IMR-90 (cell line): ENCODE measurements around the gene ATP12A. TPM values are rescaled to one million over a fixed set of nuclear protein-coding genes. Genes with fewer than 3 reads are reported as not detected.

ENCODE experiments used
- ATAC-seq: fragments of 200-7000 bp; cut with Tn5 transposase; 2 replicates; pipeline ENCODE4 v1.9.1; 2020; ENCODE audit warnings: low read depth, mild to moderate bottlenecking, moderate library complexity
- BruUV-seq: library from RNA; stranded (reverse); fragments of 400-500 nt; replicated peaks from 2 replicates; lab custom pipeline; 2021; lab: Mats Ljungman, UMichigan
- CTCF ChIA-PET: fragments of 300-600 bp; formaldehyde crosslinking; extraction: SDS; loops from one replicate; lab custom pipeline; 2021; ENCODE audit warnings: antibody characterized with exemption; lab: Yijun Ruan, JAX
- POLR2A ChIA-PET: fragments of 300-600 bp; sonication (Branson Sonifier 250); formaldehyde crosslinking; loops from one replicate; lab custom pipeline; 2022; ENCODE audit warnings: antibody characterized with exemption; ENCODE audit not compliant: unreplicated experiment; lab: Charles Lee
- DNase-seq: peaks from one replicate; pipeline ENCODE4 v3.0.0; 2013
- H2AFZ ChIP-seq: replicated peaks from 2 replicates; pipeline ENCODE3; 2013; ENCODE audit warnings: low read length, mild to moderate bottlenecking; ENCODE audit not compliant: poor library complexity
- H2AK5ac ChIP-seq: 2 replicates; pipeline ENCODE4 v1.6.1; 2013; ENCODE audit warnings: low read depth, low read length, inconsistent platforms
- H2AK9ac ChIP-seq: replicated peaks from 2 replicates; pipeline ENCODE3; 2013; ENCODE audit warnings: mild to moderate bottlenecking, low read depth, low read length, moderate library complexity; ENCODE audit not compliant: poor library complexity
- H2BK120ac ChIP-seq: 2 replicates; pipeline ENCODE4 v1.6.1; 2013; ENCODE audit warnings: low read depth, low read length, inconsistent platforms
- H2BK15ac ChIP-seq: 3 replicates; pipeline ENCODE4 v1.6.1; 2013; ENCODE audit warnings: low read depth, low read length, inconsistent platforms
- H2BK20ac ChIP-seq: 2 replicates; pipeline ENCODE4 v1.6.1; 2013; ENCODE audit warnings: low read depth, mild to moderate bottlenecking, inconsistent platforms, low read length, moderate library complexity
- H2BK5ac ChIP-seq: 2 replicates; pipeline ENCODE4 v1.6.1; 2013; ENCODE audit warnings: mild to moderate bottlenecking, low read depth, low read length, inconsistent platforms; ENCODE audit not compliant: poor library complexity, severe bottlenecking
- H3K14ac ChIP-seq: replicated peaks from 2 replicates; pipeline ENCODE4 v1.6.1; 2013; ENCODE audit warnings: low read depth, low read length, inconsistent platforms
- H3K18ac ChIP-seq: 2 replicates; pipeline ENCODE4 v1.6.1; 2013; ENCODE audit warnings: low read depth, low read length, control low read depth
- H3K23ac ChIP-seq: 2 replicates; pipeline ENCODE4 v1.6.1; 2013; ENCODE audit warnings: low read depth, low read length, inconsistent platforms
- H3K27ac ChIP-seq: 2 replicates; pipeline ENCODE4 v1.5.1; 2013; ENCODE audit warnings: mild to moderate bottlenecking, control low read depth, low read length; ENCODE audit not compliant: insufficient read depth
- H3K27me3 ChIP-seq: 2 replicates; pipeline ENCODE4 v1.6.1; 2013; ENCODE audit warnings: low read length; ENCODE audit not compliant: control insufficient read depth, insufficient read depth
- H3K36me3 ChIP-seq: 2 replicates; pipeline ENCODE4 v1.6.1; 2013; ENCODE audit warnings: low read length, mixed read lengths; ENCODE audit not compliant: control insufficient read depth, insufficient read depth
- H3K4ac ChIP-seq: 2 replicates; pipeline ENCODE4 v1.6.1; 2013; ENCODE audit warnings: low read depth, low read length, inconsistent platforms
- H3K4me1 ChIP-seq: 2 replicates; pipeline ENCODE4 v1.6.1; 2013; ENCODE audit warnings: low read length, mixed read lengths; ENCODE audit not compliant: control insufficient read depth, insufficient read depth
- H3K4me2 ChIP-seq: 2 replicates; pipeline ENCODE4 v1.6.1; 2013; ENCODE audit warnings: low read depth, mild to moderate bottlenecking, control low read depth, low read length, moderate library complexity
- H3K4me3 ChIP-seq: 2 replicates; pipeline ENCODE4 v1.5.1; 2013; ENCODE audit warnings: low read depth, mild to moderate bottlenecking, control low read depth, low read length, moderate library complexity; ENCODE audit not compliant: insufficient read depth
- H3K56ac ChIP-seq: 2 replicates; pipeline ENCODE4 v1.6.1; 2013; ENCODE audit warnings: low read length, inconsistent platforms; ENCODE audit not compliant: insufficient read depth; ENCODE audit errors: extremely low read depth
- H3K79me1 ChIP-seq, 2 experiments: 2 replicates each; pipeline ENCODE4 v1.6.1; 2013; ENCODE audit warnings: low read length in 2 of 2, inconsistent platforms in 1 of 2, low read depth in 1 of 2
- H3K9ac ChIP-seq: 2 replicates; pipeline ENCODE4 v1.6.1; 2013; ENCODE audit warnings: low read depth, low read length, control low read depth
- H3K9me1 ChIP-seq: 2 replicates; pipeline ENCODE4 v1.6.1; 2013; ENCODE audit warnings: low read length, inconsistent platforms; ENCODE audit not compliant: insufficient read depth
- H3K9me3 ChIP-seq: 2 replicates; pipeline ENCODE4 v1.6.1; 2013; ENCODE audit warnings: low read length; ENCODE audit not compliant: control insufficient read depth, insufficient read depth
- H4K20me1 ChIP-seq: 2 replicates; pipeline ENCODE4 v1.6.1; 2013; ENCODE audit warnings: low read length, inconsistent platforms; ENCODE audit not compliant: insufficient read depth
- H4K5ac ChIP-seq: 2 replicates; pipeline ENCODE4 v1.6.1; 2013; ENCODE audit warnings: mild to moderate bottlenecking, low read depth, low read length, control low read depth
- H4K8ac ChIP-seq, 2 experiments: 2 replicates each; pipeline ENCODE4 v1.6.1; 2013; ENCODE audit warnings: low read depth in 2 of 2, low read length in 2 of 2, control low read depth in 1 of 2, inconsistent platforms in 1 of 2
- H4K91ac ChIP-seq: 2 replicates; pipeline ENCODE4 v1.6.1; 2013; ENCODE audit warnings: low read depth, low read length, inconsistent platforms; ENCODE audit not compliant: insufficient read depth
- BHLHE40 ChIP-seq: fragments of 150-350 bp; IDR thresholded peaks from 2 replicates; pipeline ENCODE4 v1.6.1; 2016; ENCODE audit warnings: mild to moderate bottlenecking, low read depth, low read length
- CEBPB ChIP-seq: IDR thresholded peaks from 2 replicates; pipeline ENCODE4 v1.6.1; 2012; ENCODE audit warnings: low read depth, low read length, improper control_type of control experiment
- CHD1 ChIP-seq: IDR thresholded peaks from 2 replicates; pipeline ENCODE4 v1.6.1; 2012; ENCODE audit warnings: low read depth, low read length, improper control_type of control experiment
- CTCF ChIP-seq: conservative IDR thresholded peaks from 2 replicates; pipeline ENCODE4 v1.5.1; 2012; ENCODE audit warnings: mild to moderate bottlenecking, low read depth, low read length, improper control_type of control experiment
- FOS ChIP-seq: fragments of 150-350 bp; IDR thresholded peaks from 2 replicates; pipeline ENCODE4 v1.6.1; 2016; ENCODE audit warnings: low read depth, low read length
- MAFK ChIP-seq: IDR thresholded peaks from 2 replicates; pipeline ENCODE4 v1.6.1; 2012; ENCODE audit warnings: low read depth, low read length, improper control_type of control experiment
- MAZ ChIP-seq: IDR thresholded peaks from 2 replicates; pipeline ENCODE4 v1.6.1; 2012; ENCODE audit warnings: low read depth, mild to moderate bottlenecking, low read length, improper control_type of control experiment, moderate library complexity, borderline replicate concordance
- MXI1 ChIP-seq: IDR thresholded peaks from 2 replicates; pipeline ENCODE4 v1.6.1; 2012; ENCODE audit warnings: low read depth, mild to moderate bottlenecking, low read length, moderate library complexity, borderline replicate concordance
- NFE2L2 ChIP-seq: fragments of 150-350 bp; IDR thresholded peaks from 2 replicates; pipeline ENCODE4 v1.6.1; 2016; ENCODE audit warnings: low read depth, mild to moderate bottlenecking, low read length
- POLR2A ChIP-seq: IDR thresholded peaks from 2 replicates; pipeline ENCODE4 v1.6.1; 2012; ENCODE audit warnings: mild to moderate bottlenecking, low read depth, low read length
- RAD21 ChIP-seq: IDR thresholded peaks from 2 replicates; pipeline ENCODE4 v1.6.1; 2012; ENCODE audit warnings: low read length, improper control_type of control experiment
- RCOR1 ChIP-seq: IDR thresholded peaks from 2 replicates; pipeline ENCODE4 v1.6.1; 2012; ENCODE audit warnings: mild to moderate bottlenecking, low read length, improper control_type of control experiment; ENCODE audit not compliant: insufficient replicate concordance
- RFX5 ChIP-seq: IDR thresholded peaks from 2 replicates; pipeline ENCODE4 v1.8.0; 2012; ENCODE audit warnings: low read depth, mild to moderate bottlenecking, low read length, moderate library complexity
- SMC3 ChIP-seq: fragments of 150-350 bp; IDR thresholded peaks from 2 replicates; pipeline ENCODE4 v1.6.1; 2016; ENCODE audit warnings: low read depth, mild to moderate bottlenecking, antibody characterized with exemption, low read length, moderate library complexity
- USF2 ChIP-seq: fragments of 150-350 bp; IDR thresholded peaks from 2 replicates; pipeline ENCODE4 v1.6.1; 2017; ENCODE audit warnings: mild to moderate bottlenecking, antibody characterized with exemption, low read length, low read depth
- WGBS, 2 experiments: methylation state at CpG; one replicate each; pipeline versions ENCODE4 v1.1.5 to v1.1.7; 2013; ENCODE audit warnings: missing lambda C conversion rate in 2 of 2; ENCODE audit not compliant: insufficient read length in 1 of 2; ENCODE audit errors: extremely low coverage in 2 of 2; 5-methylcytosine and 5-hydroxymethylcytosine counted together
- dilution Hi-C: fragments of 300-500 bp; cut with HindIII; formaldehyde crosslinking; loops from one replicate; pipeline ENCODE4 v1.14.3; 2018; ENCODE audit warnings: low sequenced_read_pairs; ENCODE audit not compliant: unreplicated experiment
- in situ Hi-C: fragments of 300-500 bp; cut with MboI; formaldehyde crosslinking; loops from 3 replicates; pipeline ENCODE4 v1.14.3; 2019; ENCODE audit warnings: low sequenced_read_pairs, inconsistent platforms, mixed read lengths
- intact Hi-C: fragments of 100-400 bp; cut with micrococcal nuclease; formaldehyde crosslinking; loops from 2 replicates; pipeline ENCODE4 v1.10.0; 2022
- polyA plus RNA-seq, 3 experiments: library from polyadenylated mRNA; depleted of rRNA; stranded (reverse); fragments of >200 nt; gene quantifications; 2 replicates each; pipeline ENCODE4 v1.2.3, GENCODE V29; 2012; ENCODE audit warnings: low replicate concordance in 1 of 3
- total RNA-seq: library from RNA; depleted of rRNA; stranded (reverse); fragments of >200 nt; gene quantifications from 2 replicates; pipeline ENCODE4 v1.2.3, GENCODE V29; 2012
- TF ChIP-seq, protein P1 (sequence below): fragments of 150-350 bp; IDR thresholded peaks from 2 replicates; pipeline ENCODE4 v1.6.1; 2016; ENCODE audit warnings: low read depth, mild to moderate bottlenecking, low read length, moderate library complexity, borderline replicate concordance

Gene ATP12A
- total and polyA plus RNA-seq, 2 of the 4 experiments (the other 2 are of a cell fraction): not detected

DNA sequence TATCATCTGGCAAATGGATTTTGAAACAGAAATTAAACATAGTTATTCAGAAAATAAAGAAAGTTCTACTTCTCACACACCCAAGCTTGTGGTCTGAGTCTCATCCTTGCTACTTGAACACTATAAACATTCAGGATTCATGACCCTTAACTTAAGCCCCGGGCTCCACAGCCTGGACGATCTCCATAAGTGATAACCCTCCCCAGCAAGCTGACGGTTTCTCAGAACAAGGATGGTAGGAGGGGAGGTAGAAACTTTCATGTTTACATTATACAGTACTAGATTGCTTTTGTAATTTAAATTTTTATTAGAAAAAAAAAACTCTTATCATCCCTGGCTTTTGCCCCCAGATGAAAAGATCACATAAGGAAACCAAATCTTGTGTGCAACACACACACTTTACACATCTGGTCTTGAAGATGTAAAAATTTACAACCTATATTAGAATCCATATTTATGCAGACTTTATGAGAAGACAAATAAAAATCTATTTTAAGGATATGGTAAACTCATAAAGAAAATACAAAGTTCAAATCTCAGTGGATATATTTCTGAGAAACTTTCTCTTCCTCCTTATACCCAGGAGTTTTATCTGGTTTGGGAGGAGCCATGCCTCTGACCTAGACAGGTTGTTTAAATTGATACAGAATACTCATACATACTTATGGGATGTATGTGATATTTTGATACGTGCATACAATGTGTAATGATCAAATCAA is 20.0 kb upstream of the ATP12A start:
- DNase-seq: no peak
- Histone ChIP-seq H2BK15ac (no peak overlapping the region), H3K4ac (no peak overlapping the region), H2AFZ (no peak overlapping the region), H4K91ac (no peak overlapping the region), H3K27me3 (no peaks in the 10 kb centered on the region), H2AK9ac (no peak overlapping the region), H3K4me1 (no peaks in the 10 kb centered on the region), H4K8ac (no peak overlapping the region), H3K4me3 (no peak overlapping the region), H4K5ac (no peak overlapping the region), H3K23ac (no peak overlapping the region), H2BK5ac (no peak overlapping the region), H2AK5ac (no peak overlapping the region), H3K36me3 (no peaks in the 10 kb centered on the region), H3K9me1 (no peaks in the 10 kb centered on the region), H3K14ac (no peak overlapping the region), H3K4me2 (no peak overlapping the region), H3K9me3 (no peaks in the 10 kb centered on the region), H3K56ac (no peak overlapping the region), H3K79me1 (no peaks in the 10 kb centered on the region), H3K18ac (no peak overlapping the region), H3K9ac (no peak overlapping the region), H3K27ac (no peak overlapping the region), H4K20me1 (no peaks in the 10 kb centered on the region), H2BK120ac (no peak overlapping the region), H2BK20ac (no peak overlapping the region)
- ATAC-seq: no peak
- CTCF ChIA-PET: no interaction called here
- no TSS peak for BruUV-seq
- in situ Hi-C loops (no loop called here), dilution Hi-C loops (no loop called here), intact Hi-C loops (no loop called here)
- POLR2A ChIA-PET: no interaction called here
- no peak for TF ChIP-seq RAD21
- TF ChIP-seq BHLHE40: no peak
- no peak for TF ChIP-seq CTCF
- no peak for TF ChIP-seq MXI1
- TF ChIP-seq USF2: no peak
- TF ChIP-seq NFE2L2: no peak
- TF ChIP-seq CEBPB: no peak
- no peak for TF ChIP-seq MAFK
- no peak for TF ChIP-seq POLR2A
- TF ChIP-seq FOS: no peak
- TF ChIP-seq, protein P1, sequence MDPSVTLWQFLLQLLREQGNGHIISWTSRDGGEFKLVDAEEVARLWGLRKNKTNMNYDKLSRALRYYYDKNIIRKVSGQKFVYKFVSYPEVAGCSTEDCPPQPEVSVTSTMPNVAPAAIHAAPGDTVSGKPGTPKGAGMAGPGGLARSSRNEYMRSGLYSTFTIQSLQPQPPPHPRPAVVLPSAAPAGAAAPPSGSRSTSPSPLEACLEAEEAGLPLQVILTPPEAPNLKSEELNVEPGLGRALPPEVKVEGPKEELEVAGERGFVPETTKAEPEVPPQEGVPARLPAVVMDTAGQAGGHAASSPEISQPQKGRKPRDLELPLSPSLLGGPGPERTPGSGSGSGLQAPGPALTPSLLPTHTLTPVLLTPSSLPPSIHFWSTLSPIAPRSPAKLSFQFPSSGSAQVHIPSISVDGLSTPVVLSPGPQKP: no peak
- no peak for TF ChIP-seq RFX5
- no peak for TF ChIP-seq SMC3
- no peak for TF ChIP-seq MAZ
- no peak for TF ChIP-seq RCOR1
- TF ChIP-seq CHD1: no peak
- no CpG with 5 or more reads among the region's 4 CpGs for WGBS, 2 experiments
